ENCODE results near the gene CDCA5. TPM values are rescaled to one million over a fixed set of nuclear protein-coding genes. Genes with fewer than 3 reads are reported as not detected.

The CDCA5 gene
- total RNA-seq, 2 donors from 2014 or later, result 0.54 to 5.3 TPM

DNA sequence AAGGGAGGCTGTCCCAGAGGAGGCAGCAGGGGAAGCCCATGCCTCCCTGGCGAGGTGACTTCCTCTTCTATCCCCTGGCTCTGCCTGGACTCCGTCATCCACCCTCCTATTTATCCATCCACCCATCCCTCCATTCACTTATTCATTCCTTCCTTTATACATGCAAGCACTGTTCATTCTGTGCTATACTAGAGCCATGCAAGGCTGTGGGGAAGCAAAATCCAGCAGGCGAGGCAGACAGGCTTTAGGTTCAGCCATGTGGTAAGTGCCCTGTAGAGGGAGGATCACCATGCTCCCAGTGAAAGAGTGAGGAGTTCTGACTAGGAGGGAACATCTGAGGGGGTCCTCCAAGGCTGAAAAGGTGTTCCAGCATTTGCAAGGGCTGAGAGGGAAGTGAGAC, 24.3 kb downstream of the CDCA5 start:
- no peak for DNase-seq (ENCODE audit: low spot score)
- H3K27ac ChIP-seq, result no peak overlapping the region
- no peaks in the 10 kb centered on the region for H3K36me3 ChIP-seq
- no peak overlapping the region for H3K4me3 ChIP-seq
- no peak for ATAC-seq (ENCODE audit: insufficient number of reproducible peaks, low FRiP score, low read depth)
- no peaks in the 10 kb centered on the region for H3K4me1 ChIP-seq (ENCODE audit: control insufficient read depth in 1 of 2, low read depth in 2 of 2)
- TF ChIP-seq, protein P1, sequence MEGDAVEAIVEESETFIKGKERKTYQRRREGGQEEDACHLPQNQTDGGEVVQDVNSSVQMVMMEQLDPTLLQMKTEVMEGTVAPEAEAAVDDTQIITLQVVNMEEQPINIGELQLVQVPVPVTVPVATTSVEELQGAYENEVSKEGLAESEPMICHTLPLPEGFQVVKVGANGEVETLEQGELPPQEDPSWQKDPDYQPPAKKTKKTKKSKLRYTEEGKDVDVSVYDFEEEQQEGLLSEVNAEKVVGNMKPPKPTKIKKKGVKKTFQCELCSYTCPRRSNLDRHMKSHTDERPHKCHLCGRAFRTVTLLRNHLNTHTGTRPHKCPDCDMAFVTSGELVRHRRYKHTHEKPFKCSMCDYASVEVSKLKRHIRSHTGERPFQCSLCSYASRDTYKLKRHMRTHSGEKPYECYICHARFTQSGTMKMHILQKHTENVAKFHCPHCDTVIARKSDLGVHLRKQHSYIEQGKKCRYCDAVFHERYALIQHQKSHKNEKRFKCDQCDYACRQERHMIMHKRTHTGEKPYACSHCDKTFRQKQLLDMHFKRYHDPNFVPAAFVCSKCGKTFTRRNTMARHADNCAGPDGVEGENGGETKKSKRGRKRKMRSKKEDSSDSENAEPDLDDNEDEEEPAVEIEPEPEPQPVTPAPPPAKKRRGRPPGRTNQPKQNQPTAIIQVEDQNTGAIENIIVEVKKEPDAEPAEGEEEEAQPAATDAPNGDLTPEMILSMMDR (IDR thresholded peaks at IDR 0.05), result no peak
- no peaks in the 10 kb centered on the region for H3K27me3 ChIP-seq (replicated peaks; ENCODE audit: insufficient read depth)
- no peaks in the 10 kb centered on the region for H3K9me3 ChIP-seq

DNA sequence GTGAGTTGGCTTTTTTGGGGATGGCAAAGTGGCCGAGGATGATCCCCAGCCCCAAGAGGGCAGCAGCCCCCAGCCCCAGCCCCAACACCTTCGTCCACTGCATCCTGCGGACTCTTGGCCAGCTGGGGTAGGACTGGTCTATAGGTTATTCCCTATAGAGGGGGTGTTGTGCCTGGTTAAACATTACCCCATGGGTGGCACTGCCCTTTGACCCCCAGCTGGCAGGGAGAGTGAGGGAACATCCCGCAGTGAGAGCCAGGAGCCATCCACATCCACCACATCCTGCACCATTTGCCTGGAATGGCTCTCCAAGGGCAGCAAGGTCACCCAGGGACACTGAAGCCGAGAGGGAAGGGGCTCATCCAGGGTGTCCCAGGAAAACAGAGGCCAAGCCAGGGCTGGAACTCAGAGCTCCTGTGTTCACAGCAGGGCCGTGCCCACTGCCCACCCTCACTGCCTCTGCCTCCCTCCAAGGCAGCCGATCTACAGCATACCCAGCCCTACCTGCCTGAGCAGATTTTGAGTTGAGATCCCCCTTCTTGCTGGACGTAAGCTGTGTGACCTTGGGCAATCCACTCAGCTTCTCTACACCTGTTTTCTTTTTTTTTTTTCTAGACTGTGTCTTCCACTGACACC, 25.3 kb downstream of the CDCA5 start, which contains the start of gene NAALADL1:
TSS of gene NAALADL1 (minus strand) at position 135 of the 636 bp plus-strand sequence. CDS start at position 103, 32 bp downstream.
- no peak within 1 kb of the TSS for H3K27ac ChIP-seq
- ATAC-seq (ENCODE audit: insufficient number of reproducible peaks, low FRiP score, low read depth) (no peak), DNase-seq (ENCODE audit: low spot score) (no peak)
- no peak within 1 kb of the TSS for H3K4me3 ChIP-seq
- H3K9me3 ChIP-seq, result no peaks in the 10 kb centered on the region
- H3K4me1 ChIP-seq (ENCODE audit: control insufficient read depth in 1 of 2, low read depth in 2 of 2), result no peaks in the 10 kb centered on the region
- TF ChIP-seq, protein P1 (IDR thresholded peaks at IDR 0.05), result no peak
- H3K27me3 ChIP-seq (replicated peaks; ENCODE audit: insufficient read depth), result no peaks in the 10 kb centered on the region
- no peaks in the 10 kb centered on the region for H3K36me3 ChIP-seq

DNA sequence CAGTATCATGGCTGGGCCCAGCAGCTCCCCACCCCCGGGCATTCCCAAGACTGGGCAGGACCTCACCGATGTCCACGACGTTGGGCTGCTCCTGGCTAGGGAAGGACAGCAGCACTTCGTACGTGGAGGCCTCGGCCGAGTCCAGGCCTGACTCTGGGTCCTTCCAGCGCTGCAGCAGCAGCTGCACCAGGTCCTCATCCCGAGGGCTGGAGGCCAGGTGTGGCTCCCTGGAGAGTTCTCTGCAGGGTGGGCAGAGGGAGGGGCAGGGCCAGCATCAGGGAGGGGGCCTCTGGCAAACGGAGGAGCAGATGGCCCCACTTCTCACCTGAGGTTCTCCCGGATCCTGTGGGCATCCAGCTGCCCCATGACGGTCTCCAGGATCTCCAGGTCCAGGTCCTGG, 25.8 kb downstream of the CDCA5 start:
- Histone ChIP-seq H3K4me3 (no peak overlapping the region), H3K4me1 (ENCODE audit: control insufficient read depth in 1 of 2, low read depth in 2 of 2) (no peaks in the 10 kb centered on the region), H3K9me3 (no peaks in the 10 kb centered on the region), H3K36me3 (no peaks in the 10 kb centered on the region), H3K27ac (no peak overlapping the region), H3K27me3 (replicated peaks; ENCODE audit: insufficient read depth) (no peaks in the 10 kb centered on the region)
- ATAC-seq (ENCODE audit: insufficient number of reproducible peaks, low FRiP score, low read depth) (no peak), DNase-seq (ENCODE audit: low spot score) (no peak)
- TF ChIP-seq, protein P1 (IDR thresholded peaks at IDR 0.05), result no peak

DNA sequence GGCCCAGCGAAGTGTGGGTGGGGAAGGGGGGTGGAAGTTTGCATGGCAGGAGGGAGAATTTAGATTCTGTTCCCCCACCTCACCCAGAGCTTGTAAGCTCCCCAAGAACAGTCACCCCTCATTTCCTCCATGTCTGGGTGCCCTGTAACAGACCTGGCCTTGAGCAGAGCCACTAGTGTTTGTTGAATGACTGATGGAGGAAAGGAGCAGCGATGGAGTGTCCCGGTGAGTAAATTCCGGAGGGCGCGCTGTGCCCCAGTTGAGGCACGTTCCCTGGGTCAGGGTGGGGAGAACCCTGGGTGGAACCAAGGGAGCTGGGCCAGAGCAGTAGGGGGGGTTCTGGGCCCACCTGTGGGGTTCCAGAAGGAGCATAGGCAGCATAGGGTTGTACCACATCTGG, 26.3 kb downstream of the CDCA5 start:
- no peaks in the 10 kb centered on the region for H3K36me3 ChIP-seq
- no peaks in the 10 kb centered on the region for H3K9me3 ChIP-seq
- no peaks in the 10 kb centered on the region for H3K4me1 ChIP-seq (ENCODE audit: control insufficient read depth in 1 of 2, low read depth in 2 of 2)
- ATAC-seq (ENCODE audit: insufficient number of reproducible peaks, low FRiP score, low read depth) (no peak), DNase-seq (ENCODE audit: low spot score) (no peak)
- H3K27ac ChIP-seq, result no peak overlapping the region
- no peaks in the 10 kb centered on the region for H3K27me3 ChIP-seq (replicated peaks; ENCODE audit: insufficient read depth)
- H3K4me3 ChIP-seq, result no peak overlapping the region
- TF ChIP-seq, protein P1 (IDR thresholded peaks at IDR 0.05), result no peak

DNA sequence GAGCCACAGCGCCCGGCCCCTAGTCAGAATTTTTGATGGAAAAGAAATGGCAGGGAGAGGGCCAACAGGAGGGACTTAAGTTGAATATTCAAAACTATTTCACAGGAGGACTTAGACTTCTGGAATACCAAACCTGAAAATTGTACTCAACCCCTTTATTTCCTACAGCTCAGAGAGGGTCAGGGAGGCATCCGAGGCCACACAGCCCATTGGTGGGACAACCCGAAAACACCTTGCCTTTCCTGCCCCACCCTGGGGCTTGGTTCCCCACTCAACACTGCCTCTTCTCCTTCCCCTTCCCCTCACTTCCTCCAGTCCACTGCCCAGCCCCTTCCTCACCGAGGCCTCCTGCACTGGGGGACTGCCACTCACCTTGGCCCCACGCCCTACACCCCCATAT, 26.8 kb downstream of the CDCA5 start:
- no peaks in the 10 kb centered on the region for H3K27me3 ChIP-seq (replicated peaks; ENCODE audit: insufficient read depth)
- H3K27ac ChIP-seq, result no peak overlapping the region
- H3K4me1 ChIP-seq (ENCODE audit: control insufficient read depth in 1 of 2, low read depth in 2 of 2), result no peaks in the 10 kb centered on the region
- no peaks in the 10 kb centered on the region for H3K36me3 ChIP-seq
- DNase-seq (ENCODE audit: low spot score) (no peak), ATAC-seq (ENCODE audit: insufficient number of reproducible peaks, low FRiP score, low read depth) (no peak)
- no peak overlapping the region for H3K4me3 ChIP-seq
- TF ChIP-seq, protein P1 (IDR thresholded peaks at IDR 0.05), result no peak
- no peaks in the 10 kb centered on the region for H3K9me3 ChIP-seq

Measured in thoracic aorta (tissue), 2 donors.